Lower lobe of right lung (tissue), 2 donors: ENCODE data around the gene HECW1. TPM values are rescaled to one million over a fixed set of nuclear protein-coding genes. Genes with fewer than 3 reads are reported as not detected.

Source experiments
- ATAC-seq, 2 donors: fragments of 200-7000 bp; cut with Tn5 transposase; one replicate each; pipeline ENCODE4 v1.9.1; 2020 to 2022; ENCODE audit warnings: mild to moderate bottlenecking in 2 of 2, moderate library complexity in 2 of 2
- DNase-seq: peaks from one replicate; pipeline ENCODE4 v3.0.0-alpha.2; 2020
- H3K27ac ChIP-seq: fragments of 200-600 bp; one replicate; pipeline ENCODE4 v1.8.0; 2022
- H3K27me3 ChIP-seq: fragments of 200-600 bp; one replicate; pipeline ENCODE4 v1.8.0; 2022; ENCODE audit warnings: low read depth
- H3K36me3 ChIP-seq: fragments of 200-600 bp; one replicate; pipeline ENCODE4 v1.8.0; 2022; ENCODE audit warnings: mild to moderate bottlenecking
- H3K4me1 ChIP-seq: fragments of 200-600 bp; one replicate; pipeline ENCODE4 v1.8.0; 2022
- H3K4me3 ChIP-seq: fragments of 200-600 bp; one replicate; pipeline ENCODE4 v1.8.0; 2022; ENCODE audit warnings: mild to moderate bottlenecking
- H3K9me3 ChIP-seq: fragments of 200-600 bp; one replicate; pipeline ENCODE4 v1.8.0; 2022
- intact Hi-C: fragments of 100-400 bp; cut with DNase I; formaldehyde crosslinking; loops from one replicate; pipeline ENCODE4 v1.11.0; 2022
- total RNA-seq: library from RNA; stranded (reverse); fragmentation: NEBNext Ultra II Directional; extraction: Animal tissue kit (Norgen Biotek cat#: 25700); gene quantifications from one replicate; pipeline ENCODE4 v1.2.1, GENCODE V29; 2021
- TF ChIP-seq, protein P1 (sequence below): fragments of 200-600 bp; IDR thresholded peaks from one replicate; pipeline ENCODE4 v1.8.0; 2022; ENCODE audit warnings: antibody characterized with exemption, mild to moderate bottlenecking
- donor health status: DM: no; HTN: yes; CAD: no; lungs with severe emphysema.

Gene HECW1
- total RNA-seq, 1 donor from 2014 or later, result 0.06 TPM

DNA sequence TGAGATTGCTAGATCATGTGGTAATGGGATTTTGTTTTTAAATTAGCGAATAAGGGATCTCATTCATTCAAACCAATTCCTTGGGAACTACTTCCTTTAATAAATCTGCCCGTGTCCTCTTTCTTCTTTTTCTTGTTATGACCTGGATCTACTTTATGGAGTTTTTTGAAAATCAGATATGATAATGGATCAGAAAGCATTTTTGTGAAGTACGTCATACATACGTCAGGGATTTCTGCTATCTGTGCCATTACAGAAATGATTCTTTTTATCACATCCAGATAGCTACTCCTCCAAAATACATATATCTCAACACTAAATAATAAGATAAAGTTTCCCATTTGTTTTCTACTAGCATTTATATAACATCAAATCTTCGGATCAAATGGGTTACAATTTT, 430.3 kb downstream of the HECW1 start:
- ATAC-seq, result no peak
- Histone ChIP-seq H3K36me3 (no peaks in the 10 kb centered on the region), H3K4me1 (no peaks in the 10 kb centered on the region), H3K4me3 (no peak overlapping the region), H3K9me3 (no peaks in the 10 kb centered on the region), H3K27me3 (no peaks in the 10 kb centered on the region), H3K27ac (no peak overlapping the region)
- TF ChIP-seq, protein P1, sequence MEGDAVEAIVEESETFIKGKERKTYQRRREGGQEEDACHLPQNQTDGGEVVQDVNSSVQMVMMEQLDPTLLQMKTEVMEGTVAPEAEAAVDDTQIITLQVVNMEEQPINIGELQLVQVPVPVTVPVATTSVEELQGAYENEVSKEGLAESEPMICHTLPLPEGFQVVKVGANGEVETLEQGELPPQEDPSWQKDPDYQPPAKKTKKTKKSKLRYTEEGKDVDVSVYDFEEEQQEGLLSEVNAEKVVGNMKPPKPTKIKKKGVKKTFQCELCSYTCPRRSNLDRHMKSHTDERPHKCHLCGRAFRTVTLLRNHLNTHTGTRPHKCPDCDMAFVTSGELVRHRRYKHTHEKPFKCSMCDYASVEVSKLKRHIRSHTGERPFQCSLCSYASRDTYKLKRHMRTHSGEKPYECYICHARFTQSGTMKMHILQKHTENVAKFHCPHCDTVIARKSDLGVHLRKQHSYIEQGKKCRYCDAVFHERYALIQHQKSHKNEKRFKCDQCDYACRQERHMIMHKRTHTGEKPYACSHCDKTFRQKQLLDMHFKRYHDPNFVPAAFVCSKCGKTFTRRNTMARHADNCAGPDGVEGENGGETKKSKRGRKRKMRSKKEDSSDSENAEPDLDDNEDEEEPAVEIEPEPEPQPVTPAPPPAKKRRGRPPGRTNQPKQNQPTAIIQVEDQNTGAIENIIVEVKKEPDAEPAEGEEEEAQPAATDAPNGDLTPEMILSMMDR, result no peak
- intact Hi-C loops, result no loop called here
- no peak for DNase-seq

DNA sequence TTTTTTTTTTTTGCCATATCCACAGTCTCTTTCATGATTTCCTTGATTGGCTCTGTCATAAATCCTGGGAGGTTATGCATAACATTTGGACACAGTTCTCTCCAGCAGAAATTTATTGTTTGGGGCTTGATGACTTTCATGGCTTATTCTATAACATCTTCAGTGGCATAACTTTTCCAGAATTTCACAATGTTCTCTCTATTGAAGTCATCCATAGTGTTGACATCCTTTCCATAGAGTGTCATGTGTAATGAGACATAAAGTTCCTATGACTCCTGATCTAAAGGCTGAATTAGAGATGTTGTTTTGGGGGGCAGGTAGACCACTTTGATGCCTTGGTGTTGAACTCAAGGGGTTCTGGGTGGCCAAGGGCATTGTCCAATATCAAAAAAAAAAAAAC, 433.8 kb downstream of the HECW1 start:
- Histone ChIP-seq H3K4me3 (no peak overlapping the region), H3K4me1 (no peaks in the 10 kb centered on the region), H3K27ac (no peak overlapping the region), H3K9me3 (no peaks in the 10 kb centered on the region), H3K27me3 (no peaks in the 10 kb centered on the region), H3K36me3 (no peaks in the 10 kb centered on the region)
- ATAC-seq (no peak), DNase-seq (no peak)
- TF ChIP-seq, protein P1, result no peak
- intact Hi-C loops, result no loop called here

DNA sequence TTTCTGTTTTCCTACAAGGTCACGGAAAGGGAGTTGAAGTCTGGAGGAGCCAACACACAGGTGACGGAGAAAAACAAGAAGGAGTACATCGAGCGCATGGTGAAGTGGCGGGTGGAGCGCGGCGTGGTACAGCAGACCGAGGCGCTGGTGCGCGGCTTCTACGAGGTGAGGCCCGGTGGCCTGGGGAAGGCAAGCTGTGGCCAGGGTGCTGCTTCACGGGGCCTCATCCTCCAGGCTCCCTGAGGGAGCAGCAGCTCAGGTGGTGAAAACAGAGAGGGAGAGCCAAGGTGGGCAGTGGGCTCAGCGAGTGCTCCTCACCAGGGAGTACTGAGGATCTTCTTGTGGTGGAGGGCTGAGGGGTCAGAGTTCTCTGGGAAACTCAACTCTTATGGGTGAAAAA, 438.0 kb downstream of the HECW1 start:
- DNase-seq, result no peak
- H3K4me3 ChIP-seq, result no peak overlapping the region

DNA sequence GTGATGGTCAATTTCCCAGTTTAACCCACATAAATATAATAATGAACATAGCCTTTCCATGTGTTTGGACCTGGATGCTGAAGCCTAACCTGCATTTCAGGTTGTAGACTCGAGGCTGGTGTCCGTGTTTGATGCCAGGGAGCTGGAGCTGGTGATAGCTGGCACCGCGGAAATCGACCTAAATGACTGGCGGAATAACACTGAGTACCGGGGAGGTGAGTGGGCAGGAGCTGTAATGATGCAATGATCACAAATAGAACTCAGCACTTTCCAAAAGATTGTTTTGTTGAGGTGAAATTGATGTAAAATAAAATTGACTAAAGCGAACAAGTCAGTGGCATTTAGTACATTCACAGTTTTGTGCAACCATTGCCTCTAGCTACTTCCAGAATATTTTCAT, 439.7 kb downstream of the HECW1 start:
- intact Hi-C loops, result no loop called here
- H3K4me1 ChIP-seq, result peaks cover 8% of the 10 kb centered on the region
- no peak overlapping the region for H3K4me3 ChIP-seq
- no peaks in the 10 kb centered on the region for H3K9me3 ChIP-seq
- TF ChIP-seq, protein P1, result no peak
- no peaks in the 10 kb centered on the region for H3K27me3 ChIP-seq
- no peak for ATAC-seq
- H3K36me3 ChIP-seq, result no peaks in the 10 kb centered on the region
- DNase-seq, result no peak
- no peak overlapping the region for H3K27ac ChIP-seq

More for the DNA sequence above, 438.0 kb downstream of the HECW1 start:
- no peaks in the 10 kb centered on the region for H3K9me3 ChIP-seq
- no peak for ATAC-seq
- no peaks in the 10 kb centered on the region for H3K36me3 ChIP-seq
- intact Hi-C loops, result no loop called here
- H3K4me1 ChIP-seq, result peaks cover 8% of the 10 kb centered on the region
- H3K27ac ChIP-seq, result no peak overlapping the region
- TF ChIP-seq, protein P1, result no peak
- H3K27me3 ChIP-seq, result no peaks in the 10 kb centered on the region

DNA sequence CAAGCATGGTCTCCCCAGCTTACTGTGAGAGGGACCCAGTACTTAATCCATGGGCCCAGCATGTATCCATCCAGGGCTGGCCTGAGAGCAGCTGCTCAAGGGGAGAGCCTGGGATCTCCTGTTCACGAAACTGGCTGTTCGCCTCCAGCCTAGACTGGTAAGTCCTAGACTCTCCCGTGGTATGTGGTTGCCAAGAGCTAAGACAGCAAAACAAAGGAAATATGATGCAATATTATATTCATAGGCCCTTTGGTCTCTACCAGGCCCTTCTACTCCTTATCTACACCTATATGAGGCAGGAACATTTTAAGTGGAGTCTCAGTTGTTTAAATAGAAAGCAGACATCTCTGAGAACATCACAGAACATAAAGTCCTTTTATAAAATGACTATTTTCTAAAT, 441.6 kb downstream of the HECW1 start:
- ATAC-seq (peak; percentile 93 to 94), DNase-seq (peak; percentile 67)
- no peaks in the 10 kb centered on the region for H3K27me3 ChIP-seq
- H3K9me3 ChIP-seq, result no peaks in the 10 kb centered on the region
- TF ChIP-seq, protein P1, result no peak
- H3K4me3 ChIP-seq, result no peak overlapping the region
- no peaks in the 10 kb centered on the region for H3K36me3 ChIP-seq
- H3K27ac ChIP-seq, result peak overlapping the region; percentile 68
- intact Hi-C loops, result no loop called here
- peaks cover 8% of the 10 kb centered on the region for H3K4me1 ChIP-seq

DNA sequence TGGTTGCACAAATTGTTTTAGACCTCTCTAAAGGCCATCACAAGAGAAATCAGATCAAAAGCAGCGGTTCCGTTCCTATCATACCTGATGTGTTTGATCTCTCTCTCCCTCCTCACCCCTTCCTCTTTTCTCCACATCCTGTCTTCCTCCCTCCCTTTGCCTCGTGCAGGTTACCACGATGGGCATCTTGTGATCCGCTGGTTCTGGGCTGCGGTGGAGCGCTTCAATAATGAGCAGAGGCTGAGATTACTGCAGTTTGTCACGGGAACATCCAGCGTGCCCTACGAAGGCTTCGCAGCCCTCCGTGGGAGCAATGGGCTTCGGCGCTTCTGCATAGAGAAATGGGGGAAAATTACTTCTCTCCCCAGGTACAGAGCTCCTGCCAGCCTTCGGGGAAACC, 442.0 kb downstream of the HECW1 start:
- H3K36me3 ChIP-seq, result no peaks in the 10 kb centered on the region
- H3K9me3 ChIP-seq, result no peaks in the 10 kb centered on the region
- H3K27me3 ChIP-seq, result no peaks in the 10 kb centered on the region
- peaks cover 8% of the 10 kb centered on the region for H3K4me1 ChIP-seq
- no peak for DNase-seq
- TF ChIP-seq, protein P1, result no peak
- peak; percentile 3 to 47 for ATAC-seq
- intact Hi-C loops, result no loop called here
- H3K4me3 ChIP-seq, result no peak overlapping the region
- peak overlapping the region; percentile 68 for H3K27ac ChIP-seq
